Psoas muscle (tissue), 8 donors: Measurements from ENCODE around the gene PLA2G6. TPM values are rescaled to one million over a fixed set of nuclear protein-coding genes. Genes with fewer than 3 reads are reported as not detected.
A peak's percentile ranks its signal among the peaks of the same experiment; 100 is the strongest.

Source experiments
- ATAC-seq, 4 donors: fragments of 200-7000 bp; cut with Tn5 transposase; one replicate each; pipeline ENCODE4 v1.9.1; 2020; ENCODE audit warnings: moderate library complexity in 3 of 4, mild to moderate bottlenecking in 2 of 4
- DNase-seq, 2 donors: peaks; one replicate each; pipeline ENCODE4 v3.0.0-alpha.2; 2020
- H3K27ac ChIP-seq: fragments of 200-600 bp; one replicate; pipeline ENCODE4 v1.8.0; 2022
- H3K27me3 ChIP-seq, 3 donors: fragments of 200-600 bp in 1 of 3; one replicate each; pipeline versions ENCODE4 v1.6.1 to v1.8.0; 2013 to 2022; ENCODE audit warnings: low read length in 2 of 3, mild to moderate bottlenecking in 2 of 3, moderate library complexity in 1 of 3; ENCODE audit not compliant: insufficient read depth in 3 of 3
- H3K36me3 ChIP-seq, 2 donors: fragments of 200-600 bp in 1 of 2; one replicate each; pipeline versions ENCODE4 v1.6.1 to v1.8.0; 2013 to 2022; ENCODE audit warnings: low read depth in 1 of 2, mild to moderate bottlenecking in 1 of 2, moderate library complexity in 1 of 2; ENCODE audit not compliant: insufficient read depth in 1 of 2
- H3K4me1 ChIP-seq: fragments of 200-600 bp; one replicate; pipeline ENCODE4 v1.8.0; 2022
- H3K4me3 ChIP-seq: fragments of 200-600 bp; one replicate; pipeline ENCODE4 v1.8.0; 2022; ENCODE audit warnings: mild to moderate bottlenecking
- H3K9me3 ChIP-seq: fragments of 200-600 bp; one replicate; pipeline ENCODE4 v1.8.0; 2022
- CTCF ChIP-seq: fragments of 200-600 bp; IDR thresholded peaks from one replicate; pipeline ENCODE4 v1.8.0; 2022; ENCODE audit warnings: antibody characterized with exemption
- WGBS, 3 donors: extraction: QIAGEN DNeasy Blood & Tissue Kit; methylation state at CpG; one replicate each; pipeline versions ENCODE4 v1.1.6 to v1.1.7; 2013; 5-methylcytosine and 5-hydroxymethylcytosine counted together
- intact Hi-C, 2 donors: fragments of 100-400 bp; cut with DNase I; formaldehyde crosslinking; loops; one replicate each; pipeline versions ENCODE4 v1.11.0 to v1.14.2; 2022
- polyA plus RNA-seq, 3 donors: library from polyadenylated mRNA; stranded (reverse); fragments of 200-250 nt; gene quantifications; one replicate each; pipeline ENCODE4 v1.2.3, GENCODE V29; 2013
- total RNA-seq, 4 donors: library from RNA; stranded (reverse); fragmentation: NEBNext Ultra II Directional in 2 of 4; extraction: Animal tissue kit (Norgen Biotek cat#: 25700) in 2 of 4; gene quantifications; one replicate each; pipeline versions ENCODE4 v1.2.1 to v1.2.4, GENCODE V29; 2021 to 2023
- donor health status: healthy with polysubstance abuse.
- donor health status: DM: no; HTN: no; CAD: no; lungs with moderate emphysema.
- donor health status: Bipolar disorder and iron deficiency.
- donor health status: healthy.
- donor health status: DM: yes; HTN: yes; CAD: no.
- donor health status: DM: no; HTN: no; CAD: no.
- donor health status: DM: no; HTN: no; CAD: no.
- donor health status: DM: yes; HTN: yes; CAD: no.

PLA2G6 gene
- total and polyA plus RNA-seq, 7 donors = 4.5 to 17.4 (median 8.5) TPM

GRCh38 chr22:38069372-38070249 lies 112.0 kb downstream of the PLA2G6 start:
- H3K27me3 ChIP-seq = no peaks in the 10 kb centered on the region
- peak; percentile 82 to 88 (median 86) for ATAC-seq
- intact Hi-C loops = loop anchor here (5.0 to 10.0 kb wide), 2 partner anchors 103 to 285 kb away; no protein-coding TSS in a partner anchor
- TF ChIP-seq CTCF = peak; percentile 59
- peaks cover 55% of the 10 kb centered on the region for H3K4me1 ChIP-seq
- H3K27ac ChIP-seq = peak overlapping the region; percentile 95
- H3K36me3 ChIP-seq = peaks cover 0 to 58% of the 10 kb centered on the region in 2 donors
- DNase-seq = peak; percentile 80 to 96
- peak overlapping the region; percentile 63 for H3K4me3 ChIP-seq
- WGBS, 3 donors = 18 to 27% (median 24%) methylated on average over 21 of the region's 21 CpGs
- no peaks in the 10 kb centered on the region for H3K9me3 ChIP-seq

- ATAC-seq (peak; percentile 10 to 46 (median 30)), DNase-seq (peak; percentile 17 to 58)
- H3K36me3 ChIP-seq = peaks cover 0 to 52% of the 10 kb centered on the region in 2 donors
- no peaks in the 10 kb centered on the region for H3K9me3 ChIP-seq
- 36 to 53% (median 37%) methylated on average over 12 to 13 of the region's 13 CpGs for WGBS, 3 donors
- no peak for TF ChIP-seq CTCF
- H3K4me3 ChIP-seq = peak overlapping the region; percentile 63
- intact Hi-C loops = loop anchor here in 1 of 2 donors (10.0 kb wide), 1 partner anchor 286 kb away; no protein-coding TSS in a partner anchor
- H3K27me3 ChIP-seq = no peaks in the 10 kb centered on the region
- H3K4me1 ChIP-seq = peaks cover 55% of the 10 kb centered on the region
- H3K27ac ChIP-seq = peak overlapping the region; percentile 95
Measured at GRCh38 chr22:38068641-38069371, 112.8 kb downstream of the PLA2G6 start.

- no peak for TF ChIP-seq CTCF
- Histone ChIP-seq H3K9me3 (no peaks in the 10 kb centered on the region), H3K27me3 (no peaks in the 10 kb centered on the region), H3K27ac (peak overlapping the region; percentile 95), H3K4me3 (peak overlapping the region; percentile 63), H3K4me1 (peaks cover 55% of the 10 kb centered on the region), H3K36me3 (peaks cover 0 to 42% of the 10 kb centered on the region in 2 donors)
- peak in 3 of 4 donors; percentile 6 to 24 (median 7) for ATAC-seq
- 51 to 77% (median 60%) methylated on average over 13 of the region's 13 CpGs for WGBS, 3 donors
- intact Hi-C loops = loop anchor here in 1 of 2 donors (10.0 kb wide), 1 partner anchor 287 kb away; no protein-coding TSS in a partner anchor
- peak; percentile 20 to 70 for DNase-seq
Measured at GRCh38 chr22:38067761-38068360, 113.8 kb downstream of the PLA2G6 start.

GRCh38 chr22:38067028-38067415 lies 114.6 kb downstream of the PLA2G6 start:
- 21 to 31% (median 25%) methylated on average over 7 to 8 of the region's 8 CpGs for WGBS, 3 donors
- intact Hi-C loops = loop anchor here in 1 of 2 donors (10.0 kb wide), 1 partner anchor 288 kb away; no protein-coding TSS in a partner anchor
- peaks cover 55% of the 10 kb centered on the region for H3K4me1 ChIP-seq
- H3K27ac ChIP-seq = peak overlapping the region; percentile 95
- H3K4me3 ChIP-seq = no peak overlapping the region
- H3K27me3 ChIP-seq = no peaks in the 10 kb centered on the region
- peaks cover 0 to 35% of the 10 kb centered on the region in 2 donors for H3K36me3 ChIP-seq
- TF ChIP-seq CTCF = no peak
- ATAC-seq (peak in 1 of 4 donors; percentile 3), DNase-seq (peak; percentile 27 to 75)
- no peaks in the 10 kb centered on the region for H3K9me3 ChIP-seq
